ENCODE data around the gene ENAH.

ENAH gene

GRCh38 chr1:225537554-225538251 lies 115.2 kb downstream of the ENAH start:
- Histone ChIP-seq H3K36me3 (ENCODE audit: insufficient read depth) (no peaks in the 10 kb centered on the region), H3K4me3 (IDR thresholded peaks at IDR 0.05; ENCODE audit: insufficient read depth, low read depth, low read length) (no peak overlapping the region), H3K27ac (no peak overlapping the region), H3K4me2 (no peak overlapping the region), H2AFZ (ENCODE audit: low read depth) (no peak overlapping the region), H3K79me2 (ENCODE audit: insufficient read depth, low read depth) (no peaks in the 10 kb centered on the region), H3K4me1 (ENCODE audit: low read depth, poor library complexity, severe bottlenecking) (no peaks in the 10 kb centered on the region), H3K9ac (no peak overlapping the region), H3K27me3 (ENCODE audit: insufficient read depth, low read depth) (no peaks in the 10 kb centered on the region), H4K20me1 (ENCODE audit: insufficient read depth) (no peaks in the 10 kb centered on the region)
- TF ChIP-seq CTCF (conservative IDR thresholded peaks at IDR 0.05; ENCODE audit: low read depth, low read length), result no peak

GRCh38 chr1:225535280-225535679 lies 117.6 kb downstream of the ENAH start:
- Histone ChIP-seq H3K4me3 (IDR thresholded peaks at IDR 0.05; ENCODE audit: insufficient read depth, low read depth, low read length) (no peak overlapping the region), H3K36me3 (ENCODE audit: insufficient read depth) (no peaks in the 10 kb centered on the region), H3K4me1 (ENCODE audit: low read depth, poor library complexity, severe bottlenecking) (no peaks in the 10 kb centered on the region), H3K27me3 (ENCODE audit: insufficient read depth, low read depth) (no peaks in the 10 kb centered on the region), H3K4me2 (no peak overlapping the region), H3K9ac (no peak overlapping the region), H3K79me2 (ENCODE audit: insufficient read depth, low read depth) (no peaks in the 10 kb centered on the region), H2AFZ (ENCODE audit: low read depth) (no peak overlapping the region), H4K20me1 (ENCODE audit: insufficient read depth) (no peaks in the 10 kb centered on the region), H3K27ac (no peak overlapping the region)
- no peak for TF ChIP-seq CTCF (conservative IDR thresholded peaks at IDR 0.05; ENCODE audit: low read depth, low read length)

- H2AFZ ChIP-seq (ENCODE audit: low read depth), result no peak overlapping the region
- H3K4me1 ChIP-seq (ENCODE audit: low read depth, poor library complexity, severe bottlenecking), result no peaks in the 10 kb centered on the region
- H3K27ac ChIP-seq, result no peak overlapping the region
- H3K79me2 ChIP-seq (ENCODE audit: insufficient read depth, low read depth), result no peaks in the 10 kb centered on the region
- no peaks in the 10 kb centered on the region for H4K20me1 ChIP-seq (ENCODE audit: insufficient read depth)
- H3K4me3 ChIP-seq (IDR thresholded peaks at IDR 0.05; ENCODE audit: insufficient read depth, low read depth, low read length), result no peak overlapping the region
- no peaks in the 10 kb centered on the region for H3K27me3 ChIP-seq (ENCODE audit: insufficient read depth, low read depth)
- H3K9ac ChIP-seq, result no peak overlapping the region
- no peak for TF ChIP-seq CTCF (conservative IDR thresholded peaks at IDR 0.05; ENCODE audit: low read depth, low read length)
- H3K36me3 ChIP-seq (ENCODE audit: insufficient read depth), result no peaks in the 10 kb centered on the region
- no peak overlapping the region for H3K4me2 ChIP-seq
Measured at GRCh38 chr1:225534772-225535171, 118.2 kb downstream of the ENAH start.

GRCh38 chr1:225534135-225534534 lies 118.8 kb downstream of the ENAH start:
- no peak overlapping the region for H3K9ac ChIP-seq
- no peak overlapping the region for H3K27ac ChIP-seq
- no peak for TF ChIP-seq CTCF (conservative IDR thresholded peaks at IDR 0.05; ENCODE audit: low read depth, low read length)
- H3K4me2 ChIP-seq, result no peak overlapping the region
- H2AFZ ChIP-seq (ENCODE audit: low read depth), result no peak overlapping the region
- H3K4me1 ChIP-seq (ENCODE audit: low read depth, poor library complexity, severe bottlenecking), result no peaks in the 10 kb centered on the region
- no peaks in the 10 kb centered on the region for H4K20me1 ChIP-seq (ENCODE audit: insufficient read depth)
- no peaks in the 10 kb centered on the region for H3K27me3 ChIP-seq (ENCODE audit: insufficient read depth, low read depth)
- no peaks in the 10 kb centered on the region for H3K79me2 ChIP-seq (ENCODE audit: insufficient read depth, low read depth)
- no peaks in the 10 kb centered on the region for H3K36me3 ChIP-seq (ENCODE audit: insufficient read depth)
- no peak overlapping the region for H3K4me3 ChIP-seq (IDR thresholded peaks at IDR 0.05; ENCODE audit: insufficient read depth, low read depth, low read length)

All from KMS-11 (cell line).